Erythroblast (primary cell): Measurements from ENCODE around the gene OLFM1.

Experiments used
- GATA1 ChIP-seq: IDR thresholded peaks from 2 replicates; pipeline ENCODE4 v1.6.1; 2011; ENCODE audit warnings: low read depth, mild to moderate bottlenecking, control low read depth, low read length, moderate library complexity
- POLR2A ChIP-seq: IDR thresholded peaks from 2 replicates; pipeline ENCODE4 v1.6.1; 2011; ENCODE audit warnings: mild to moderate bottlenecking, low read length

DNA sequence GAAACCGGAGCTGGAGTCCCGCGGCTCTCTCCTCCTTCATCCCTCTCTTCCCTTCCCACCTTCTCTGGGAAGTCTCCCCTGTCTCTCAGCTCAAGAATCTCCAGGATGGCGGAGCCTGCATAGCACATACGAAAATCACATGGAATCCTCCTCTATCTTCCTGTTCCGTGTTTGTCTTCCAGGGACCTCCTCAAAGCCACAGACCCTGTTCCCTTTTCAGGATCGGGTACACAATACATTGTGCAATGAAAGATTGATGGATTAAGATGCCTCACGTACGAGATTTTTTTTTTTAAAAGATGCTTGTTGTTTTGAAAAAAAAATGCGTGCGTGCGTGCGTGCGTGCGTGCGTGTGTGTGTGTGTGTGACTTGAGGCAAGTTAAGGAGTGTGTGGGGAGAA is 46.6 kb upstream of the OLFM1 start:
- TF ChIP-seq POLR2A (no peak), GATA1 (no peak)
